ENCODE measurements around the gene CASP8. TPM values are rescaled to one million over a fixed set of nuclear protein-coding genes. Genes with fewer than 3 reads are reported as not detected.

CASP8 gene
- total and polyA plus RNA-seq, 4 donors: 4.5 to 15.1 (median 8.7) TPM

DNA sequence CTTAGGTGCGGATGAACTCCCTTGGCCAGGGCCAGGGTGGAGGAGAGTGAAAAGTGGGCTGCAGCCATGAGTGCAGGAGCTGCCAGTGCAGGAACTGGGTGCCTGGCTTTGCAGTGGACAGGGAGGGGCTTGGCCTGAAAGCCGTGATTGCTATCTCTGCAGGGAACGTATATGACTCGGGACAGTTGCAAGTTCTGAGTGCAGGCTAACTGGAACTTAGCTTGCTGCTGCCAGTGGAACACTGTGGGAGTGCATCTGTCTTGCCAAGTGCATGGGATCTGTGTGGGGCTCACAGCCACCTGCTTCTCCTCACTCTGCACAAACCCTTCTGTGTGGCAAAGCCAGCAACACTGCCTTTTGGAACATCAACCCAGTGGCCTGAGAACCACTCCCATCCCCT lies 59.9 kb downstream of the CASP8 start:
- no peak overlapping the region for H3K4me3 ChIP-seq (ENCODE audit: low read depth in 1 of 3, low read length in 3 of 3)
- H3K4me1 ChIP-seq (ENCODE audit: control insufficient read depth in 4 of 4, insufficient read depth in 4 of 4, low read length in 3 of 4): no peaks in the 10 kb centered on the region
- no peak for DNase-seq (ENCODE audit: low spot score)
- H3K27ac ChIP-seq (ENCODE audit: low read depth in 1 of 2, low read length in 2 of 2): no peak overlapping the region
- no peaks in the 10 kb centered on the region for H3K27me3 ChIP-seq (ENCODE audit: control insufficient read depth in 4 of 4, insufficient read depth in 4 of 4, low read length in 3 of 4)
- H3K9ac ChIP-seq (ENCODE audit: low read depth in 1 of 2, low read length in 2 of 2): no peak overlapping the region
- 97% methylated on average over 4 of the region's 4 CpGs for WGBS
- TF ChIP-seq EGR1 (IDR thresholded peaks at IDR 0.05; ENCODE audit: low read depth in 2 of 2) (no peak), RXRA (IDR thresholded peaks at IDR 0.05) (no peak), JUND (IDR thresholded peaks at IDR 0.05) (no peak), NR2F2 (IDR thresholded peaks at IDR 0.05) (no peak)
- TF ChIP-seq, protein P1, sequence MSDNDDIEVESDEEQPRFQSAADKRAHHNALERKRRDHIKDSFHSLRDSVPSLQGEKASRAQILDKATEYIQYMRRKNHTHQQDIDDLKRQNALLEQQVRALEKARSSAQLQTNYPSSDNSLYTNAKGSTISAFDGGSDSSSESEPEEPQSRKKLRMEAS (IDR thresholded peaks at IDR 0.05): no peak
- peaks cover 0 to 6% (median 1%) of the 10 kb centered on the region in 4 donors for H3K9me3 ChIP-seq (ENCODE audit: control insufficient read depth in 4 of 4, low read length in 3 of 4)
- no peaks in the 10 kb centered on the region for H3K36me3 ChIP-seq (ENCODE audit: control insufficient read depth in 4 of 4, insufficient read depth in 3 of 4, low read depth in 1 of 4, low read length in 3 of 4)

DNA sequence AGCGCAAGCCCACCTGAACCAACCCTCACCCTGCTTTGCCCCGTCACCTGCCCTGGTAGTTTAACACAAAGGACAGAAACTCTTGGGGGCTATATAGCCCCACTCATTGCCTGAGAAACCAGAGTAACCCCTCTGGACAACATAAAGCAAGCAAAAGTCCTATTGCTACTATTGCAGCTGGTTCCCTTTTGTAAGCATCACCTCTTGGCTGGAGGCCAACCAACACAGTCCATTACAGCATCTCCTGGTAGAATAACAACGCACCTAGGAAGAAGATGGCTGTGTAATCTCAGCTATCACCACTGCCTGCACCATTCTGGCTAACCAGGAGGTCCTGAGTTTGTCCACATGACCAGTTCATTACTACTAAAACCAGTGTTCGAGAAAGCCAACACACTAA lies 60.4 kb downstream of the CASP8 start:
- Histone ChIP-seq H3K4me3 (ENCODE audit: low read depth in 1 of 3, low read length in 3 of 3) (no peak overlapping the region), H3K27ac (ENCODE audit: low read depth in 1 of 2, low read length in 2 of 2) (no peak overlapping the region), H3K36me3 (ENCODE audit: control insufficient read depth in 4 of 4, insufficient read depth in 3 of 4, low read depth in 1 of 4, low read length in 3 of 4) (no peaks in the 10 kb centered on the region), H3K27me3 (ENCODE audit: control insufficient read depth in 4 of 4, insufficient read depth in 4 of 4, low read length in 3 of 4) (no peaks in the 10 kb centered on the region), H3K9ac (ENCODE audit: low read depth in 1 of 2, low read length in 2 of 2) (no peak overlapping the region), H3K4me1 (ENCODE audit: control insufficient read depth in 4 of 4, insufficient read depth in 4 of 4, low read length in 3 of 4) (no peaks in the 10 kb centered on the region), H3K9me3 (ENCODE audit: control insufficient read depth in 4 of 4, low read length in 3 of 4) (peaks cover 0 to 6% (median 1%) of the 10 kb centered on the region in 4 donors)
- TF ChIP-seq FOXA1 (IDR thresholded peaks at IDR 0.05) (no peak), YY1 (IDR thresholded peaks at IDR 0.05) (no peak), JUND (IDR thresholded peaks at IDR 0.05) (no peak), EGR1 (IDR thresholded peaks at IDR 0.05; ENCODE audit: low read depth in 2 of 2) (no peak), HNF4G (IDR thresholded peaks at IDR 0.05) (no peak), HNF4A (conservative IDR thresholded peaks at IDR 0.05) (no peak), SP1 (IDR thresholded peaks at IDR 0.05) (no peak), TAF1 (conservative IDR thresholded peaks at IDR 0.05) (no peak), NR2F2 (IDR thresholded peaks at IDR 0.05) (no peak), RXRA (IDR thresholded peaks at IDR 0.05) (no peak), RAD21 (IDR thresholded peaks at IDR 0.05) (no peak), GABPA (IDR thresholded peaks at IDR 0.05 in 1 of 2, conservative IDR thresholded peaks at IDR 0.05 in 1 of 2) (no peak), FOXA2 (IDR thresholded peaks at IDR 0.05) (no peak)
- TF ChIP-seq, protein P2, sequence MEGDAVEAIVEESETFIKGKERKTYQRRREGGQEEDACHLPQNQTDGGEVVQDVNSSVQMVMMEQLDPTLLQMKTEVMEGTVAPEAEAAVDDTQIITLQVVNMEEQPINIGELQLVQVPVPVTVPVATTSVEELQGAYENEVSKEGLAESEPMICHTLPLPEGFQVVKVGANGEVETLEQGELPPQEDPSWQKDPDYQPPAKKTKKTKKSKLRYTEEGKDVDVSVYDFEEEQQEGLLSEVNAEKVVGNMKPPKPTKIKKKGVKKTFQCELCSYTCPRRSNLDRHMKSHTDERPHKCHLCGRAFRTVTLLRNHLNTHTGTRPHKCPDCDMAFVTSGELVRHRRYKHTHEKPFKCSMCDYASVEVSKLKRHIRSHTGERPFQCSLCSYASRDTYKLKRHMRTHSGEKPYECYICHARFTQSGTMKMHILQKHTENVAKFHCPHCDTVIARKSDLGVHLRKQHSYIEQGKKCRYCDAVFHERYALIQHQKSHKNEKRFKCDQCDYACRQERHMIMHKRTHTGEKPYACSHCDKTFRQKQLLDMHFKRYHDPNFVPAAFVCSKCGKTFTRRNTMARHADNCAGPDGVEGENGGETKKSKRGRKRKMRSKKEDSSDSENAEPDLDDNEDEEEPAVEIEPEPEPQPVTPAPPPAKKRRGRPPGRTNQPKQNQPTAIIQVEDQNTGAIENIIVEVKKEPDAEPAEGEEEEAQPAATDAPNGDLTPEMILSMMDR (IDR thresholded peaks at IDR 0.05; ENCODE audit: low read depth, low read length, missing input control): no peak
- TF ChIP-seq, protein P3, sequence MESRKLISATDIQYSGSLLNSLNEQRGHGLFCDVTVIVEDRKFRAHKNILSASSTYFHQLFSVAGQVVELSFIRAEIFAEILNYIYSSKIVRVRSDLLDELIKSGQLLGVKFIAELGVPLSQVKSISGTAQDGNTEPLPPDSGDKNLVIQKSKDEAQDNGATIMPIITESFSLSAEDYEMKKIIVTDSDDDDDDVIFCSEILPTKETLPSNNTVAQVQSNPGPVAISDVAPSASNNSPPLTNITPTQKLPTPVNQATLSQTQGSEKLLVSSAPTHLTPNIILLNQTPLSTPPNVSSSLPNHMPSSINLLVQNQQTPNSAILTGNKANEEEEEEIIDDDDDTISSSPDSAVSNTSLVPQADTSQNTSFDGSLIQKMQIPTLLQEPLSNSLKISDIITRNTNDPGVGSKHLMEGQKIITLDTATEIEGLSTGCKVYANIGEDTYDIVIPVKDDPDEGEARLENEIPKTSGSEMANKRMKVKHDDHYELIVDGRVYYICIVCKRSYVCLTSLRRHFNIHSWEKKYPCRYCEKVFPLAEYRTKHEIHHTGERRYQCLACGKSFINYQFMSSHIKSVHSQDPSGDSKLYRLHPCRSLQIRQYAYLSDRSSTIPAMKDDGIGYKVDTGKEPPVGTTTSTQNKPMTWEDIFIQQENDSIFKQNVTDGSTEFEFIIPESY (IDR thresholded peaks at IDR 0.05): no peak
- TF ChIP-seq, protein P4, sequence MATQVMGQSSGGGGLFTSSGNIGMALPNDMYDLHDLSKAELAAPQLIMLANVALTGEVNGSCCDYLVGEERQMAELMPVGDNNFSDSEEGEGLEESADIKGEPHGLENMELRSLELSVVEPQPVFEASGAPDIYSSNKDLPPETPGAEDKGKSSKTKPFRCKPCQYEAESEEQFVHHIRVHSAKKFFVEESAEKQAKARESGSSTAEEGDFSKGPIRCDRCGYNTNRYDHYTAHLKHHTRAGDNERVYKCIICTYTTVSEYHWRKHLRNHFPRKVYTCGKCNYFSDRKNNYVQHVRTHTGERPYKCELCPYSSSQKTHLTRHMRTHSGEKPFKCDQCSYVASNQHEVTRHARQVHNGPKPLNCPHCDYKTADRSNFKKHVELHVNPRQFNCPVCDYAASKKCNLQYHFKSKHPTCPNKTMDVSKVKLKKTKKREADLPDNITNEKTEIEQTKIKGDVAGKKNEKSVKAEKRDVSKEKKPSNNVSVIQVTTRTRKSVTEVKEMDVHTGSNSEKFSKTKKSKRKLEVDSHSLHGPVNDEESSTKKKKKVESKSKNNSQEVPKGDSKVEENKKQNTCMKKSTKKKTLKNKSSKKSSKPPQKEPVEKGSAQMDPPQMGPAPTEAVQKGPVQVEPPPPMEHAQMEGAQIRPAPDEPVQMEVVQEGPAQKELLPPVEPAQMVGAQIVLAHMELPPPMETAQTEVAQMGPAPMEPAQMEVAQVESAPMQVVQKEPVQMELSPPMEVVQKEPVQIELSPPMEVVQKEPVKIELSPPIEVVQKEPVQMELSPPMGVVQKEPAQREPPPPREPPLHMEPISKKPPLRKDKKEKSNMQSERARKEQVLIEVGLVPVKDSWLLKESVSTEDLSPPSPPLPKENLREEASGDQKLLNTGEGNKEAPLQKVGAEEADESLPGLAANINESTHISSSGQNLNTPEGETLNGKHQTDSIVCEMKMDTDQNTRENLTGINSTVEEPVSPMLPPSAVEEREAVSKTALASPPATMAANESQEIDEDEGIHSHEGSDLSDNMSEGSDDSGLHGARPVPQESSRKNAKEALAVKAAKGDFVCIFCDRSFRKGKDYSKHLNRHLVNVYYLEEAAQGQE (IDR thresholded peaks at IDR 0.05): no peak
- TF ChIP-seq, protein P5, sequence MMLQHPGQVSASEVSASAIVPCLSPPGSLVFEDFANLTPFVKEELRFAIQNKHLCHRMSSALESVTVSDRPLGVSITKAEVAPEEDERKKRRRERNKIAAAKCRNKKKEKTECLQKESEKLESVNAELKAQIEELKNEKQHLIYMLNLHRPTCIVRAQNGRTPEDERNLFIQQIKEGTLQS (IDR thresholded peaks at IDR 0.05): no peak
- TF ChIP-seq, protein P1 (IDR thresholded peaks at IDR 0.05): no peak
- DNase-seq (ENCODE audit: low spot score): no peak
- 94% methylated on average over 4 of the region's 4 CpGs for WGBS
